Suprapubic skin (tissue), 4 donors: ENCODE results near the gene CMTM3. TPM values are rescaled to one million over a fixed set of nuclear protein-coding genes. Genes with fewer than 3 reads are reported as not detected.
"Not testable (repeated sequence)": the region's sequence is repeated elsewhere in the genome, so short reads cannot be mapped to it uniquely, and the experiment has no call there.

ENCODE experiments used
- DNase-seq, 2 donors: peaks; one replicate each; pipeline ENCODE4 v3.0.0-alpha.2; 2019; ENCODE audit warnings: low spot score in 2 of 2
- H3K27ac ChIP-seq: fragments of 200-600 bp; sonication (generic); one replicate; pipeline ENCODE4 v1.5.1; 2019
- H3K27me3 ChIP-seq: fragments of 200-600 bp; sonication (generic); one replicate; pipeline ENCODE4 v1.5.1; 2019
- H3K36me3 ChIP-seq: fragments of 200-600 bp; sonication (generic); one replicate; pipeline ENCODE4 v1.5.1; 2019
- H3K4me1 ChIP-seq: fragments of 200-600 bp; sonication (generic); one replicate; pipeline ENCODE4 v1.5.1; 2019
- H3K4me3 ChIP-seq: fragments of 200-600 bp; sonication (generic); one replicate; pipeline ENCODE4 v1.5.1; 2019; ENCODE audit warnings: mild to moderate bottlenecking
- H3K9me3 ChIP-seq: fragments of 200-600 bp; sonication (generic); one replicate; pipeline ENCODE4 v1.5.1; 2019
- EP300 ChIP-seq: sonication (generic); formaldehyde crosslinking; IDR thresholded peaks from one replicate; pipeline ENCODE4 v1.6.1; 2017; ENCODE audit warnings: antibody characterized with exemption
- POLR2A ChIP-seq, 2 donors: fragments of 450-650 bp; IDR thresholded peaks; one replicate each; pipeline ENCODE4 v1.6.1; 2017; ENCODE audit warnings: antibody characterized with exemption in 2 of 2, mild to moderate bottlenecking in 2 of 2, moderate library complexity in 2 of 2
- POLR2AphosphoS5 ChIP-seq, 3 donors: sonication (generic); formaldehyde crosslinking; IDR thresholded peaks; one replicate each; pipeline ENCODE4 v1.6.1; 2017; ENCODE audit warnings: antibody characterized with exemption in 3 of 3
- WGBS: methylation state at CpG from one replicate; pipeline ENCODE4 v1.1.5; 2018; 5-methylcytosine and 5-hydroxymethylcytosine counted together
- total RNA-seq, 4 donors: library from RNA; depleted of rRNA; stranded (reverse); fragments of >200 nt; gene quantifications; one replicate each; pipeline ENCODE4 v1.1.0, GENCODE V29; 2016
- TF ChIP-seq, protein P1 (sequence below), 2 donors: fragments of 200-600 bp in 1 of 2; fragments of 450-650 bp in 1 of 2; sonication (generic) in 1 of 2; IDR thresholded peaks; one replicate each; pipeline ENCODE4 v1.5.1; 2016 to 2019; ENCODE audit warnings: antibody characterized with exemption in 2 of 2, mild to moderate bottlenecking in 1 of 2, moderate library complexity in 1 of 2

Gene CMTM3
- total RNA-seq, 4 donors from 2014 or later, result 6.5 to 15.5 (median 9.2) TPM

DNA sequence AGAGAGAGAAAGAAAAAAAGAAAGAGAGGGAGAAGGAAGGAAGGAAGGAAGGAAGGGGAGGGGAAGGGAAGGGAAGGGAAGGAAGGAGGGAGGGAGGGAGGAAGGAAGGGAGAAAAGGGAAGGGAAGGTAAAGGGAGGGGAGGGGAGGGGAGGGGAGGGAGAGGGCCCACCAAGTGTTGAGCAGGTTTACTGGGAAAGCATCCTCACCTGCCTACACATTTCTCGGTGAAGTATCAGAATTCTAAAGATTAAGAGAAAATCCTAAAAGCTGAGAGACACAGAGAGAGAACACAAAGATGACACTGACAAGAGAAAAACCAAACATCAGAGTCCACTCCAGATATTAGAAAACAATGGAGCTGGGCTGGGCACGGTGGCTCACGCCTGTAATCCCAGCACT, 12.3 kb upstream of the CMTM3 start:
- H3K27me3 ChIP-seq, result no peaks in the 10 kb centered on the region
- no peaks in the 10 kb centered on the region for H3K36me3 ChIP-seq
- DNase-seq, result no peak
- no peaks in the 10 kb centered on the region for H3K4me1 ChIP-seq
- TF ChIP-seq, protein P1, sequence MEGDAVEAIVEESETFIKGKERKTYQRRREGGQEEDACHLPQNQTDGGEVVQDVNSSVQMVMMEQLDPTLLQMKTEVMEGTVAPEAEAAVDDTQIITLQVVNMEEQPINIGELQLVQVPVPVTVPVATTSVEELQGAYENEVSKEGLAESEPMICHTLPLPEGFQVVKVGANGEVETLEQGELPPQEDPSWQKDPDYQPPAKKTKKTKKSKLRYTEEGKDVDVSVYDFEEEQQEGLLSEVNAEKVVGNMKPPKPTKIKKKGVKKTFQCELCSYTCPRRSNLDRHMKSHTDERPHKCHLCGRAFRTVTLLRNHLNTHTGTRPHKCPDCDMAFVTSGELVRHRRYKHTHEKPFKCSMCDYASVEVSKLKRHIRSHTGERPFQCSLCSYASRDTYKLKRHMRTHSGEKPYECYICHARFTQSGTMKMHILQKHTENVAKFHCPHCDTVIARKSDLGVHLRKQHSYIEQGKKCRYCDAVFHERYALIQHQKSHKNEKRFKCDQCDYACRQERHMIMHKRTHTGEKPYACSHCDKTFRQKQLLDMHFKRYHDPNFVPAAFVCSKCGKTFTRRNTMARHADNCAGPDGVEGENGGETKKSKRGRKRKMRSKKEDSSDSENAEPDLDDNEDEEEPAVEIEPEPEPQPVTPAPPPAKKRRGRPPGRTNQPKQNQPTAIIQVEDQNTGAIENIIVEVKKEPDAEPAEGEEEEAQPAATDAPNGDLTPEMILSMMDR (IDR thresholded peaks at IDR 0.05), result no peak
- no peak for TF ChIP-seq POLR2AphosphoS5 (IDR thresholded peaks at IDR 0.05)
- no peak for TF ChIP-seq POLR2A (IDR thresholded peaks at IDR 0.05)
- no peak for TF ChIP-seq EP300
- no peaks in the 10 kb centered on the region for H3K9me3 ChIP-seq
- WGBS, result 85% methylated on average over 3 of the region's 3 CpGs
- no peak overlapping the region for H3K27ac ChIP-seq
- no peak overlapping the region for H3K4me3 ChIP-seq

DNA sequence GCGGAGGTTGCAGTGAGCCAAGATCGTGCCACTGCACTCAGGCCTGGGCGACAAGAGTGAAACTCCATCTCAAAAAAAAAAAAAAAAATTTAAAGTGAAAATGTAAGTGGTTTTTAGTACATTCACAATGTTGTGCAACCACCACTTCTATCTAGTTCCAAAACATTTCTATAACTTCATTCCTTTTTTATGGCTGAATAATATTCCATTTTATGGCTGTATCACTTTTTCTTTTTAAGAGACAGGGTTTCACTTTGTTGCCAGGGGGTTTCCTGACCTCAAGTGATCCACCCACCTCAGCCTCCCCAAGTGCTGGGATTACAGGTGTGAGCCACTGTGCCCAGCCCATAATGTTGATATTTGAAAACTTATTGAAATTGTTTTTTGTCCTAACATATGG, 11.7 kb upstream of the CMTM3 start:
- DNase-seq, result no peak
- WGBS, result 97% methylated on average over 3 of the region's 3 CpGs
- H3K27ac ChIP-seq, result no peak overlapping the region
- H3K36me3 ChIP-seq, result no peaks in the 10 kb centered on the region
- H3K4me3 ChIP-seq, result no peak overlapping the region
- no peaks in the 10 kb centered on the region for H3K4me1 ChIP-seq
- no peaks in the 10 kb centered on the region for H3K9me3 ChIP-seq
- TF ChIP-seq POLR2AphosphoS5 (IDR thresholded peaks at IDR 0.05) (no peak), POLR2A (IDR thresholded peaks at IDR 0.05) (no peak)
- TF ChIP-seq, protein P1 (IDR thresholded peaks at IDR 0.05), result no peak
- no peaks in the 10 kb centered on the region for H3K27me3 ChIP-seq

DNA sequence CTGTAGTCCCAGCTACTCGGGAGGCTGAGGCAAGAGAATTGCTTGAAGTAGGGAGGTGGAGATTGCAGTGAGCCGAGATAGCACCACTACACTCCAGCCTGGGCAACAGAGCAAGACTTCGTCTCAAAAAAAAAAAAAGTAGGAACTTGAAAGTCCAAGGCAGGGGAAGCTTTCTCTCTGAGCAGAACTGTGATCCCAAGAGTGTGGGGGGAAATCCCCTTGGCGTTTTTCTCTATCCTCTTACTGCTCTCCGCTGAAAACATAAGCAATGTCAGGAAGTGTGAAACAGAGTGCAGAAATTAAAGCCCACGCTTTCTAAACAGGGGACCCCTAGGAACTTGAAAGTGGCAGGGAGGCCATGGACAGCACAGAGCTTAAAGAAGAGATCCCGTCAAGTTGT, 9.8 kb upstream of the CMTM3 start:
- 73% methylated on average over 7 of the region's 7 CpGs for WGBS
- H3K4me3 ChIP-seq, result no peak overlapping the region
- no peak for DNase-seq
- no peak overlapping the region for H3K27ac ChIP-seq
- H3K4me1 ChIP-seq, result no peaks in the 10 kb centered on the region
- H3K36me3 ChIP-seq, result no peaks in the 10 kb centered on the region
- no peak for TF ChIP-seq POLR2A (IDR thresholded peaks at IDR 0.05)
- TF ChIP-seq, protein P1 (IDR thresholded peaks at IDR 0.05), result no peak
- TF ChIP-seq EP300, result no peak
- no peak for TF ChIP-seq POLR2AphosphoS5 (IDR thresholded peaks at IDR 0.05)
- H3K9me3 ChIP-seq, result no peaks in the 10 kb centered on the region
- no peaks in the 10 kb centered on the region for H3K27me3 ChIP-seq

DNA sequence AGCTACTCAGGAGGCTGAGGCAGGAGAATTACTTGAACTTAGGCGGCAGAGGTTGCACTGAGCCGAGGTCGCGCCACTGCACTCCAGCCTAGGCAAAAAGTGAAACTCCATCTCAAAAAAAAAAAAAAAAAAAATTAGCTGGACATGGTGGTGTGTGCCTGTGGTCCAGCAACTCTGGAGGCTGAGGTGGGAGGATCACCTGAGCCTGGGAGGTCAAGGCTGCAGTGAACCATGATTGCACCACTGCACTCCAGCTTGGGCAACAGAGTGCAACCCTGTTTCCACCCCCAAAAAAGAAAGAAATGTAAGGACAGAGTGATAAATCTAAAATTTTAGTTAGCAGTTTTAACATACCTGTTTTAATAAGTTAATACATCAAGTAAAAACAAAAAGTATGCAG, 7.9 kb upstream of the CMTM3 start:
- not testable (repeated sequence) for H3K4me3 ChIP-seq, H3K27ac ChIP-seq, H3K27me3 ChIP-seq, H3K4me1 ChIP-seq, H3K9me3 ChIP-seq, DNase-seq, H3K36me3 ChIP-seq
- WGBS, result 100% methylated on average over 4 of the region's 4 CpGs

DNA sequence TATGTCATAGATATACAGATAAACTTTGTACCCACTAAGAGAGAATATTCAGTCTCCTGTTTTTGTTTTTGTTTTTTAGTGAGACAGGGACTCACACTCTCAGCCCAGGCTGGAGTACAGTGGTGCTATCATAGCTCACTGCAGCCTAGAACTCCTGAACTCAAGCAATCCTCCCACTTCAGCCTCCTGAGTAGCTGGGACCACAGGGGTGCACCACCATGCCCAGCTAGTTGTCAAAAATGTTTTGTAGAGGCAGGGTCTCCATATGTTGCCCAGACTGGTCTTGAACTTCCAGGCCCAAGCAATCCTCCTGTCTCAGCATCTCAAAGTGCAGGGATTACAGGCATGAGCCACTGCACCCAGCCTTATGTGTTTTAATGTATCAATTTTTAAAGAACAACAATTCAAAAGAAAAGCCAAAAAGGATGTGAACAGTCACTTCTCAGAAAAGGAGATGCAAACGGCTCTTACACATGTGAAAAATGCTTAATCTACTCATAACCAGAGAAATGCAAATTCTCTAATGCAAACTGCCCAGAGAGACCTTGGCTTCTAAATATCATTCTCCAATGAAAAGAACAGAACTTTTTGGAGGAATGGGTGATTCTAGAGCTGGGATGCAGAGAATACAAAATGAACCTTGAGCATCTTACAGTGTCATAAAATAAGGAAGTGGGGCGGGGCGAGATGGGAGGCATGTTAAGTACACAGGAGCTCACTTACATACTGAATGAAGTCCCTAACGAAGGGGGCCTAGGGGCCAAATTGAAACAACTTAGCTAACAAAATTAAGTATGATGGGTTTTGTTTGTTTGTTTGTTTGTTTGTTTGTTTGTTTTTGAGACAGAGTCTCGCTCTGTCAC, 7.3 kb upstream of the CMTM3 start:
- no peak overlapping the region for H3K27ac ChIP-seq
- 81% methylated on average over 5 of the region's 5 CpGs for WGBS

More for the DNA sequence above, 7.3 kb upstream of the CMTM3 start:
- no peaks in the 10 kb centered on the region for H3K9me3 ChIP-seq
- no peak overlapping the region for H3K4me3 ChIP-seq
- no peaks in the 10 kb centered on the region for H3K4me1 ChIP-seq
- TF ChIP-seq EP300 (no peak), POLR2AphosphoS5 (IDR thresholded peaks at IDR 0.05) (no peak), POLR2A (IDR thresholded peaks at IDR 0.05) (no peak)
- TF ChIP-seq, protein P1 (IDR thresholded peaks at IDR 0.05), result no peak
- DNase-seq, result no peak
- H3K27me3 ChIP-seq, result no peaks in the 10 kb centered on the region
- H3K36me3 ChIP-seq, result no peaks in the 10 kb centered on the region
